Osteocyte (in vitro differentiated cells): ENCODE results near the gene MS4A14. TPM values are rescaled to one million over a fixed set of nuclear protein-coding genes. Genes with fewer than 3 reads are reported as not detected.

Experiments
- DNase-seq: peaks from one replicate; pipeline ENCODE4 v3.0.0; 2021; ENCODE audit warnings: mixed read lengths; ENCODE audit not compliant: unreplicated experiment; ENCODE audit errors: extremely low spot score
- H3K27ac Mint-ChIP-seq: one replicate; pipeline ENCODE4 v1.8.0; 2021; ENCODE audit warnings: mild to moderate bottlenecking, mixed read lengths; ENCODE audit not compliant: unreplicated experiment
- H3K27me3 Mint-ChIP-seq: one replicate; pipeline ENCODE4 v1.8.0; 2021; ENCODE audit warnings: mixed read lengths; ENCODE audit not compliant: unreplicated experiment
- H3K36me3 Mint-ChIP-seq: one replicate; pipeline ENCODE4 v1.8.0; 2021; ENCODE audit warnings: mixed read lengths; ENCODE audit not compliant: unreplicated experiment
- H3K4me1 Mint-ChIP-seq: one replicate; pipeline ENCODE4 v1.8.0; 2021; ENCODE audit warnings: mixed read lengths; ENCODE audit not compliant: unreplicated experiment
- H3K4me3 Mint-ChIP-seq: one replicate; pipeline ENCODE4 v1.8.0; 2021; ENCODE audit warnings: mild to moderate bottlenecking, moderate library complexity, mixed read lengths; ENCODE audit not compliant: unreplicated experiment
- H3K9me3 Mint-ChIP-seq: one replicate; pipeline ENCODE4 v1.8.0; 2021; ENCODE audit warnings: mixed read lengths; ENCODE audit not compliant: unreplicated experiment
- long read RNA-seq: library from polyadenylated mRNA; unstranded; transcript quantifications from one replicate; pipeline ENCODE4 v2.0.0, GENCODE V29; 2021
- total RNA-seq: library from RNA; stranded (reverse); gene quantifications from 2 replicates; pipeline ENCODE4 v1.2.1, GENCODE V29; 2021
- TF ChIP-seq, protein P1 (sequence below): fragments of 200-600 bp; sonication (generic); IDR thresholded peaks from 2 replicates; pipeline ENCODE4 v1.5.0; 2021; ENCODE audit warnings: antibody characterized with exemption, mild to moderate bottlenecking, moderate library complexity

The MS4A14 gene, protein sequence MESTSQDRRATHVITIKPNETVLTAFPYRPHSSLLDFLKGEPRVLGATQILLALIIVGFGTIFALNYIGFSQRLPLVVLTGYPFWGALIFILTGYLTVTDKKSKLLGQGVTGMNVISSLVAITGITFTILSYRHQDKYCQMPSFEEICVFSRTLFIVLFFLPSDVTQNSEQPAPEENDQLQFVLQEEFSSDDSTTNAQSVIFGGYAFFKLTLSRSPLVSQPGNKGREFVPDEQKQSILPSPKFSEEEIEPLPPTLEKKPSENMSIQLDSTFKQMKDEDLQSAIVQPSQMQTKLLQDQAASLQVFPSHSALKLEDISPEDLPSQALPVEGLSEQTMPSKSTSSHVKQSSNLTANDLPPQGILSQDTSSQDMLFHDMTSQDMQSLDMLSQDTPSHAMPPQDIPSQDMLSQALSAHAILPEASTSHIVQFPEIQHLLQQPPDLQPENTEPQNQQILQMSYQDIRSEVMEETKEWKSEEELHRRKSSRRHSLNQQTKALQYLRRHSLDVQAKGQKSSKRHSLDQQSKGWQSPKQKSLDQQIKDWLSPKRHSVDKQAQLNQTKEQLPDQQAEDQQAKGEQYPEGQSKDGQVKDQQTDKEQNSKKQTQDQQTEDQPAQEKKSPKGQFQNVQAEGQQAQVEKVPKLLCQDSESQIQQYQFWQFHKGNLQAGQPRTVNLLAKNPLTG
- not detected in 2 replicates for total RNA-seq
- long read RNA-seq: 0 reads

DNA sequence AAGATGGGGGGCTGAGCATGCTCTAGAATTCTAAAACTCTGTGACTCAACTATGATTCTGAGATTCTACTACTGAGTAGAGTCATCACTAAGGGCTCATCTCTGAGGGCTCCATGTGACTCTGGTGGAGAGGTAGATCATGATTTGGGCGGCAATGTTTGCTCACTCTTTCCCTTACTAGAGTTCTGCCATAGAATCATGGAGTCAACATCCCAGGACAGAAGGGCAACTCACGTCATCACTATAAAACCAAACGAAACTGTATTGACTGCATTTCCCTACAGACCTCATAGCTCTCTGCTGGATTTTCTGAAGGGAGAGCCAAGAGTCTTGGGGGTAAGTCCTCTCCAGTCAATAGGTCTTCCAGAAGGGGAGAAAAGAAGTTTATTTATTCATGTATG is at the start of gene MS4A14:
Gene MS4A14 (plus strand): TSS at position 78 of the 400 bp plus-strand sequence. CDS start 120 bp downstream, at position 198.
- H3K27ac Mint-ChIP-seq: no peak within 1 kb of the TSS
- no peaks in the 10 kb centered on the region for H3K4me1 Mint-ChIP-seq
- TF ChIP-seq, protein P1, sequence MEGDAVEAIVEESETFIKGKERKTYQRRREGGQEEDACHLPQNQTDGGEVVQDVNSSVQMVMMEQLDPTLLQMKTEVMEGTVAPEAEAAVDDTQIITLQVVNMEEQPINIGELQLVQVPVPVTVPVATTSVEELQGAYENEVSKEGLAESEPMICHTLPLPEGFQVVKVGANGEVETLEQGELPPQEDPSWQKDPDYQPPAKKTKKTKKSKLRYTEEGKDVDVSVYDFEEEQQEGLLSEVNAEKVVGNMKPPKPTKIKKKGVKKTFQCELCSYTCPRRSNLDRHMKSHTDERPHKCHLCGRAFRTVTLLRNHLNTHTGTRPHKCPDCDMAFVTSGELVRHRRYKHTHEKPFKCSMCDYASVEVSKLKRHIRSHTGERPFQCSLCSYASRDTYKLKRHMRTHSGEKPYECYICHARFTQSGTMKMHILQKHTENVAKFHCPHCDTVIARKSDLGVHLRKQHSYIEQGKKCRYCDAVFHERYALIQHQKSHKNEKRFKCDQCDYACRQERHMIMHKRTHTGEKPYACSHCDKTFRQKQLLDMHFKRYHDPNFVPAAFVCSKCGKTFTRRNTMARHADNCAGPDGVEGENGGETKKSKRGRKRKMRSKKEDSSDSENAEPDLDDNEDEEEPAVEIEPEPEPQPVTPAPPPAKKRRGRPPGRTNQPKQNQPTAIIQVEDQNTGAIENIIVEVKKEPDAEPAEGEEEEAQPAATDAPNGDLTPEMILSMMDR: no peak
- no peak within 1 kb of the TSS for H3K4me3 Mint-ChIP-seq
- no peaks in the 10 kb centered on the region for H3K9me3 Mint-ChIP-seq
- H3K36me3 Mint-ChIP-seq: no peaks in the 10 kb centered on the region
- DNase-seq: no peak
- peaks cover 11% of the 10 kb centered on the region for H3K27me3 Mint-ChIP-seq

DNA sequence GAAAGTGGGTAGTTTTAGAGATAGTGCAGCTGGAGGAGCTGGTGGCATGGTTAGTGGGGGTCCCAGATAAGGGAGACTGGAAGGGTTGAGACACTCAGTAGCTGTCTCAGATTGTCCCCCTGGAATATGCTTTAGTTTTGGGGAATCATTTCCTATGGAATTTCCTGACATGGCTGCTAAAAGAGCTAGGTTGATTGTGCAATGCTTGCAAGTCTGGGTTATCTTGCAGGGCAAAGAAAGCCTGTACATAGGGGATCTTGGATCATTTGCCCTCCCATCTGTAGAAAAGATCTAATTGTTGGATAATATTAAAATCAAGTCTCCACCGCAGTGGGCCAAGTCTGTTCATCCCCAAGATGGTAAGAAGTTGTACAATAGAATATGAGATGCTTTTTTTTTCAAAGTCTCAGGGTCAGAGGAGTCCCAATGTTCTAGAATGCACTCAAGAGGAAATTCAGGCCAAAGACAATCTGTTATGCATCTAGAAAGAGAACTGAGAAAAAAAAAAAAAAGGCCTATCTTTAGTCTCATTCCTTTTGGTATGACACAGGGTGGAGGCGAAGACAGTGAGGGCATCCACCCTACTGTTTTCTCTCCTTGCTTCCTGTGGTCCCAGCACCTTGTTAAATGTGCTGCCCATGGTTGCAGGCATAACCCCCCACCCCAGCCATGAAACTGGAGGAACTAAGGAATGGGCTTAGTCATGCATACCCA is 49.0 kb upstream of the MS4A14 start:
- DNase-seq: no peak
- TF ChIP-seq, protein P1: no peak
- Mint-ChIP-seq H3K36me3 (no peaks in the 10 kb centered on the region), H3K9me3 (no peaks in the 10 kb centered on the region), H3K4me1 (no peaks in the 10 kb centered on the region), H3K27ac (no peak overlapping the region), H3K27me3 (peaks cover 10% of the 10 kb centered on the region), H3K4me3 (no peak overlapping the region)

DNA sequence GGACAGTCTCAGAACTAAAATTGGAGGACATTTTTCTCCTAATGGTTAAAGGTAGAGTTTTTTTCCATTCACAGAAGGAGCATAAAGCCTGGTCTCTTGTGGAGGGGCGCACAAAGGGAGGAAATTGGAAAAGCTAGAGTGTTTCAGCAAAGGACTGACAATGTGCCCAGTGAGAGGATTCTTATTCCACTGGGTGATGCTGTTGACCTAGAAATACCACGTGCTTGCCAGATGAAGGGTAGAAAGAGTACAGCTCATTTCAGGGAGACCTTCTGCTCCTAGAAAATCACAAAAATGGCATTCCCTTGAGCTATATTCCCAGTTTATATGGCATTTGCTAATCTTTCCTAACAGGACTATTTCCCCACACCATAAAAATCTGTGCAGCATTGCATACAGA is 48.1 kb upstream of the MS4A14 start:
- TF ChIP-seq, protein P1: peak; percentile 18
- no peak overlapping the region for H3K27ac Mint-ChIP-seq
- DNase-seq: no peak
- no peaks in the 10 kb centered on the region for H3K9me3 Mint-ChIP-seq
- H3K27me3 Mint-ChIP-seq: peaks cover 10% of the 10 kb centered on the region
- no peaks in the 10 kb centered on the region for H3K36me3 Mint-ChIP-seq
- no peaks in the 10 kb centered on the region for H3K4me1 Mint-ChIP-seq
- H3K4me3 Mint-ChIP-seq: no peak overlapping the region

- H3K4me3 Mint-ChIP-seq: no peak overlapping the region
- DNase-seq: no peak
Observed at GRCh38 chr11:60349990-60350389, 46.3 kb upstream of the MS4A14 start.

More at GRCh38 chr11:60349990-60350389, 46.3 kb upstream of the MS4A14 start:
- no peaks in the 10 kb centered on the region for H3K9me3 Mint-ChIP-seq
- H3K27me3 Mint-ChIP-seq: peaks cover 6% of the 10 kb centered on the region
- no peak overlapping the region for H3K27ac Mint-ChIP-seq
- H3K36me3 Mint-ChIP-seq: no peaks in the 10 kb centered on the region
- TF ChIP-seq, protein P1: no peak
- no peaks in the 10 kb centered on the region for H3K4me1 Mint-ChIP-seq
